ENCODE measurements around the gene RNF150.
"Not testable (repeated sequence)": the region's sequence is repeated elsewhere in the genome, so short reads cannot be mapped to it uniquely, and the experiment has no call there.

RNF150 gene

GRCh38 chr4:140820520-140820919, 312.7 kb downstream of the RNF150 start:
- not testable (repeated sequence) for DNase-seq (ENCODE audit: low spot score)

DNA sequence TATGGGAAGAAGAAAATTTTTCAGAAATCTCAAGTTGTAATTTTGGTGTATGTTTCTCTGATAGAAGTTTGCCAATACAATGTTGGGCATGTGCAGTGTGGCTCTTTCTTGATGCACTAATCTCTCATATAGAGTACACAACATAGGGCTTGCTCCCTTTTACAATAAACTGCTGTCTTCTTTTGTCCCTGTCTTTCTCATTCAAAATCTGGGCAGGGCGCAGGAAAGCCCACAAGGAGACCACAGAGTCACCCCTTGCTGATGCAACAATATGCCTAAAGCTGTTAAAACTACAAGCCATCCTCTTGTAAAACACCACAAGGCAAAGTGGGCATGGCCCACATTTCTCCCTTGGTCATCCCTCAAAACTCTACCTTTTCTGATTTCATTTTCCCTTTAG, 313.7 kb downstream of the RNF150 start:
- DNase-seq (ENCODE audit: low spot score), result no peak

- DNase-seq (ENCODE audit: low spot score), result no peak
Observed at GRCh38 chr4:140818433-140818832, 314.8 kb downstream of the RNF150 start.

DNA sequence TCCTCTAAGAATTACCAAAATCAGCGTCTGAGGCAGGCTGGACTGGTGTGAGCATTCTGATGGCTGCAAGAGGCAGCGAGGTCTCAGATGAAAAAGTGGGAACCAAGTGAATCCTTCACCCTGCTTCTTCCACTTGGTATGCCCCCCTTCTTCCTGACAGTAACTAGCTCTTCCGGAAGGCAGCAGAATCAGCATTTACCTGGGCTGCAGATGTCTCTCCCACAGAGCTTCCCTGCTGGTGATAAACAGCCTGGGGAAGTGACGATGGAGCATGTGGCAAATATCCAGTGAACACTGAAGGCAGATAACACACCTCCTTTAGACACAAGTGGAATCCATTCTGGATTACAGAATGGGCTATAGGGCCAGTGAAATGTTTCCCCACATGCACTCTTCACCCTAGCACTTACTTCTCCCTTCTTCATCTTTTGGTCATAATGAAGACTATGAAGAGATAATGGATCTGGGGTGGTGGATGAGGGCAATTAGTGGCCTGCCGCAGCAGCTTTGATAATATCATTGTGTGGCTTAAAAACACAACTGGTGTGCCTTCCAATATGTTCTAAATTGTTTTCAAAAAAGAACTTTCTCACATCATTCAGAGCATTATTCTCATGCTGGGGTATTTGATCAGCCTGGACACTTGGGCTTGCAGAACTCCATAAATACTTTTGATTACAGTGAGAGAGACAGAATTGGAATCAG, 316.3 kb downstream of the RNF150 start:
- DNase-seq (ENCODE audit: low spot score), result no peak

DNA sequence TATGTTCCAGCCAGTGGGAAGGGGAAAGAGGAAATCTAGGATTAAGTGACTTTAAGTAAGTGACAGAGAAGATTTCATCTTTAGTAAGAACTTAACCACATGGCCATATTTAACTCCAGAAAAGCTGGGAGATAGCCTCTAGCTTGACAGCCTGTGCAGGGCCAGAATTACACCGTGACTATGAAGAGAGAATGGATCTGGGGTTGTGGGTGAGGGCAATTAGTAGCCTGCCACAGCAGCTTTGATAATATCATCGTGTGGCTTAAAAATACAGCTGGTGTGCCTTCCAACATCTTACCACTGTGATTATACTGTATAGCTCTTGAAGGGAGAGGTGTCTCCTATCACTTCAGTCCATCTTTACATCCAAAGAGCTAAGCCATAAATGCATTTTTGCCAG, 319.5 kb downstream of the RNF150 start:
- no peak for DNase-seq (ENCODE audit: low spot score)

- no peak for DNase-seq (ENCODE audit: low spot score)
Observed at GRCh38 chr4:140812916-140813315, 320.4 kb downstream of the RNF150 start.

GRCh38 chr4:140811429-140811828, 321.8 kb downstream of the RNF150 start:
- no peak for DNase-seq (ENCODE audit: low spot score)

GRCh38 chr4:140810591-140811169, 322.6 kb downstream of the RNF150 start:
- not testable (repeated sequence) for DNase-seq (ENCODE audit: low spot score)
